Trophoblast cell (in vitro differentiated cells and primary cell): ENCODE data around the gene CDH11.

Source experiments
- DNase-seq, 2 donors: peaks; one replicate each; pipeline ENCODE4 v3.0.0-alpha.2; 2016
- H2AFZ ChIP-seq: 2 replicates; pipeline ENCODE4 v1.6.1; 2013; ENCODE audit warnings: low read length, moderate library complexity, mild to moderate bottlenecking; ENCODE audit not compliant: insufficient read depth, poor library complexity
- H2AK5ac ChIP-seq: 2 replicates; pipeline ENCODE4 v1.6.1; 2013; ENCODE audit warnings: mild to moderate bottlenecking, low read length
- H2BK120ac ChIP-seq: 2 replicates; pipeline ENCODE4 v1.6.1; 2013; ENCODE audit warnings: low read length, mild to moderate bottlenecking, moderate library complexity; ENCODE audit not compliant: insufficient read depth, poor library complexity
- H2BK12ac ChIP-seq: 2 replicates; pipeline ENCODE4 v1.6.1; 2013; ENCODE audit warnings: mild to moderate bottlenecking, low read length, moderate library complexity
- H2BK5ac ChIP-seq: 2 replicates; pipeline ENCODE4 v1.6.1; 2013; ENCODE audit warnings: low read length, low read depth, moderate library complexity, mild to moderate bottlenecking; ENCODE audit not compliant: poor library complexity
- H3K14ac ChIP-seq: 2 replicates; pipeline ENCODE4 v1.6.1; 2013; ENCODE audit warnings: mild to moderate bottlenecking, low read length
- H3K18ac ChIP-seq: 2 replicates; pipeline ENCODE4 v1.6.1; 2013; ENCODE audit warnings: mild to moderate bottlenecking, low read length
- H3K23ac ChIP-seq: 2 replicates; pipeline ENCODE4 v1.6.1; 2013; ENCODE audit warnings: low read length
- H3K27ac ChIP-seq: 2 replicates; pipeline ENCODE4 v1.5.1; 2013; ENCODE audit warnings: low read depth, mild to moderate bottlenecking, inconsistent platforms, low read length, moderate library complexity
- H3K27me3 ChIP-seq: 2 replicates; pipeline ENCODE4 v1.6.1; 2013; ENCODE audit warnings: inconsistent platforms, mild to moderate bottlenecking, low read length, moderate library complexity; ENCODE audit not compliant: insufficient read depth
- H3K36me3 ChIP-seq, 2 experiments: 1 replicate in 1 of 2; 2 replicates in 1 of 2; pipeline ENCODE4 v1.6.1; 2013; ENCODE audit warnings: low read length in 2 of 2, mild to moderate bottlenecking in 2 of 2, moderate library complexity in 1 of 2; ENCODE audit not compliant: insufficient read depth in 2 of 2, control insufficient read depth in 1 of 2
- H3K4ac ChIP-seq: 2 replicates; pipeline ENCODE4 v1.6.1; 2013; ENCODE audit warnings: low read depth, mild to moderate bottlenecking, low read length, moderate library complexity
- H3K4me1 ChIP-seq, 2 experiments: 1 replicate in 1 of 2; 2 replicates in 1 of 2; pipeline ENCODE4 v1.6.1; 2013; ENCODE audit warnings: low read length in 2 of 2, mild to moderate bottlenecking in 2 of 2, moderate library complexity in 1 of 2; ENCODE audit not compliant: insufficient read depth in 2 of 2, control insufficient read depth in 1 of 2
- H3K4me2 ChIP-seq: 2 replicates; pipeline ENCODE4 v1.6.1; 2013; ENCODE audit warnings: inconsistent platforms, mild to moderate bottlenecking, low read length, moderate library complexity
- H3K4me3 ChIP-seq: 2 replicates; pipeline ENCODE4 v1.5.1; 2013; ENCODE audit warnings: mild to moderate bottlenecking, low read depth, low read length, inconsistent platforms
- H3K79me1 ChIP-seq: one replicate; pipeline ENCODE4 v1.6.1; 2013; ENCODE audit warnings: low read length
- H3K79me2 ChIP-seq: 2 replicates; pipeline ENCODE4 v1.6.1; 2013; ENCODE audit warnings: low read length, mild to moderate bottlenecking; ENCODE audit not compliant: control insufficient read depth, insufficient read depth, poor library complexity
- H3K9ac ChIP-seq: 2 replicates; pipeline ENCODE4 v1.6.1; 2013; ENCODE audit warnings: mild to moderate bottlenecking, low read length
- H3K9me3 ChIP-seq: 2 replicates; pipeline ENCODE4 v1.6.1; 2013; ENCODE audit warnings: low read depth, mild to moderate bottlenecking, control low read depth, inconsistent platforms, low read length; ENCODE audit not compliant: insufficient read depth
- H4K12ac ChIP-seq: 2 replicates; pipeline ENCODE4 v1.6.1; 2013; ENCODE audit warnings: low read depth, mild to moderate bottlenecking, low read length, moderate library complexity
- H4K8ac ChIP-seq: 2 replicates; pipeline ENCODE4 v1.6.1; 2013; ENCODE audit warnings: low read depth, mild to moderate bottlenecking, low read length, moderate library complexity
- H4K91ac ChIP-seq: one replicate; pipeline ENCODE4 v1.6.1; 2013; ENCODE audit warnings: low read depth, mild to moderate bottlenecking, low read length, moderate library complexity
- WGBS: extraction: QIAGEN DNeasy Blood & Tissue Kit; methylation state at CpG from one replicate; pipeline ENCODE4 v1.1.7; 2013; ENCODE audit warnings: missing lambda C conversion rate; ENCODE audit not compliant: insufficient read length, insufficient coverage; ENCODE audit errors: extremely low coverage; 5-methylcytosine and 5-hydroxymethylcytosine counted together

The CDH11 gene

GRCh38 chr16:65023802-65024201, 98.1 kb downstream of the CDH11 start:
- H3K4me2 ChIP-seq: no peak overlapping the region
- peak in 1 of 2 donors; percentile 17 for DNase-seq
- no peak overlapping the region for H2BK5ac ChIP-seq
- H3K4me3 ChIP-seq: no peak overlapping the region
- H3K23ac ChIP-seq: no peak overlapping the region
- no peak overlapping the region for H2AFZ ChIP-seq
- no peak overlapping the region for H3K4ac ChIP-seq
- no peaks in the 10 kb centered on the region for H3K27me3 ChIP-seq
- H4K8ac ChIP-seq: no peak overlapping the region
- no peak overlapping the region for H2BK120ac ChIP-seq
- H3K79me1 ChIP-seq: peaks cover 2% of the 10 kb centered on the region
- H3K36me3 ChIP-seq: peaks cover 3 to 14% of the 10 kb centered on the region in 2 experiments
- peak overlapping the region; percentile 82 for H3K27ac ChIP-seq
- no peak overlapping the region for H2BK12ac ChIP-seq
- H3K9ac ChIP-seq: no peak overlapping the region
- no peak overlapping the region for H4K91ac ChIP-seq
- H3K4me1 ChIP-seq: peaks cover 2 to 11% of the 10 kb centered on the region in 2 experiments
- H3K9me3 ChIP-seq: no peaks in the 10 kb centered on the region
- WGBS: no CpG with 5 or more reads among the region's 4 CpGs
- H3K79me2 ChIP-seq: no peaks in the 10 kb centered on the region
- no peak overlapping the region for H4K12ac ChIP-seq
- H3K14ac ChIP-seq: no peak overlapping the region
- H3K18ac ChIP-seq: no peak overlapping the region
- no peak overlapping the region for H2AK5ac ChIP-seq

DNA sequence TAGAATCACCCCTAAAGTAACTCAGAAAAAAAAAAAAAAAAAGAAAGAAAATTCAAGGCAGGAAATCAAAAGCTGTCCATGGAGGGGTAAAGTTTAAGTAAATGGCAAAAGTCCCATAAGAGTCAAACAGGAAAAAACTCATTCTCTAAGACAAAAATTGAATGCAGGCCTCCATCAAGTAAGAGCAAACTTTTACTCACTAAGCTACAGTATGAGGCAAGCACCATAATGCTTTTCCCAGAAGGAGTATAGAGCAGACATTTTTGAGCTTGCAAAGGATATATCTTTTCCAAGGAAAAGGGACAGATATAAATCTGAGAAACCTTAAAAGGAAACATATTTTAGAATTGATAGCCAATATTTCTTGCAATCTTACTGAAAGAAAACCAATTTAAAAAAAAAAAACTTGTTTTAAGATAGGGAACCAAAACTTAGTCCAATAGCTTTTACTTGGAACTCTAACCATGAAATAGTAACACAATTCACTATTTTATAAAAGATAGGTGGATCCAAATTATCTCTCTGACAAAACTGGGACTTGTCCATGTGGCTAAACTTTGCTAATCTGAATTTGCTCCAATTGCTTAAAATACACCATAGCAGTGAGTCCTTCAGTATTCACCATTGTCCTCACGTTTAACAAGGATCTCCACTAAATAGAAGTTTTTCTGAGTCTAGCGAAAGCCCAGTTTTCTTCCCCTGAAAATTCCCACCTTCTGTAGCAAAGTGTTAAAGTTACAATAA, 99.8 kb downstream of the CDH11 start:
- no peak overlapping the region for H3K4me3 ChIP-seq
- H3K4me1 ChIP-seq: peaks cover 2 to 11% of the 10 kb centered on the region in 2 experiments
- H3K27me3 ChIP-seq: no peaks in the 10 kb centered on the region
- no peak overlapping the region for H3K14ac ChIP-seq
- no peak overlapping the region for H2BK120ac ChIP-seq
- peaks cover 0 to 6% of the 10 kb centered on the region in 2 experiments for H3K36me3 ChIP-seq
- H2AK5ac ChIP-seq: no peak overlapping the region
- no CpG with 5 or more reads among the region's 2 CpGs for WGBS
- H4K8ac ChIP-seq: no peak overlapping the region
- no peak overlapping the region for H2BK12ac ChIP-seq
- no peak overlapping the region for H3K18ac ChIP-seq
- H3K27ac ChIP-seq: no peak overlapping the region
- H2BK5ac ChIP-seq: no peak overlapping the region
- H3K79me2 ChIP-seq: no peaks in the 10 kb centered on the region
- H4K91ac ChIP-seq: no peak overlapping the region
- peaks cover 2% of the 10 kb centered on the region for H3K79me1 ChIP-seq
- no peaks in the 10 kb centered on the region for H3K9me3 ChIP-seq
- H3K9ac ChIP-seq: no peak overlapping the region
- H3K4me2 ChIP-seq: no peak overlapping the region
- H2AFZ ChIP-seq: no peak overlapping the region
- H3K4ac ChIP-seq: no peak overlapping the region
- no peak for DNase-seq
- no peak overlapping the region for H4K12ac ChIP-seq
- H3K23ac ChIP-seq: no peak overlapping the region

DNA sequence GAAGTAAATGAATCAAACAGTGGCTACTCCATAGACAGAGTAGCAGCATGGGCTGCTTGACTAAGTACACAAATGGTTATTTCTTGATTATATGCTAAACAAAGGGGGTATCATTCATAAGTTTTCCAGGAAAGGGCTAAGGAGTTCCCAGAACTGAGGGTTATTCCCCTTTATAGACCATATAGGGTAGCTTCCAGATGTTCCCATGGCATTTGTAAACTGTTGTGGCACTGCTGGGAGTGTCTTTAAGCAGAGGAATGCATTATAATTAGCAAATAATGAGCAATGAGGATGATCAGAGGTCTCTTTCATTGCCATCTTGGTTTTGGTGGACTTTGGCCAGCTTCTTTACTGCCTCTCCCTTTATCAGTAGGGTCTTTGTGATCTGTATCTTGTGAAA, 105.1 kb downstream of the CDH11 start:
- Histone ChIP-seq H3K4me2 (no peak overlapping the region), H3K4me1 (no peaks in the 10 kb centered on the region), H2AFZ (no peak overlapping the region), H3K9ac (no peak overlapping the region), H4K91ac (no peak overlapping the region), H3K18ac (no peak overlapping the region), H2BK120ac (no peak overlapping the region), H3K79me1 (no peaks in the 10 kb centered on the region), H2BK5ac (no peak overlapping the region), H4K8ac (no peak overlapping the region), H3K4ac (no peak overlapping the region), H3K79me2 (no peaks in the 10 kb centered on the region), H2BK12ac (no peak overlapping the region), H3K23ac (peak overlapping the region; percentile 77), H3K27me3 (no peaks in the 10 kb centered on the region), H3K27ac (no peak overlapping the region), H3K36me3 (peaks cover 2 to 7% of the 10 kb centered on the region in 2 experiments), H3K9me3 (no peaks in the 10 kb centered on the region), H3K14ac (no peak overlapping the region), H3K4me3 (no peak overlapping the region), H2AK5ac (no peak overlapping the region), H4K12ac (no peak overlapping the region)
- no peak for DNase-seq

- no peaks in the 10 kb centered on the region for H3K4me1 ChIP-seq
- no peaks in the 10 kb centered on the region for H3K9me3 ChIP-seq
- no peak overlapping the region for H2BK120ac ChIP-seq
- H3K27ac ChIP-seq: no peak overlapping the region
- H3K36me3 ChIP-seq: peaks cover 2 to 5% of the 10 kb centered on the region in 2 experiments
- no peaks in the 10 kb centered on the region for H3K79me2 ChIP-seq
- no peak overlapping the region for H3K9ac ChIP-seq
- H2AFZ ChIP-seq: no peak overlapping the region
- DNase-seq: no peak
- H3K79me1 ChIP-seq: no peaks in the 10 kb centered on the region
- H3K14ac ChIP-seq: no peak overlapping the region
- H3K4ac ChIP-seq: no peak overlapping the region
- no peak overlapping the region for H3K23ac ChIP-seq
- H4K8ac ChIP-seq: no peak overlapping the region
- no peak overlapping the region for H3K4me2 ChIP-seq
- H4K12ac ChIP-seq: no peak overlapping the region
- H2AK5ac ChIP-seq: no peak overlapping the region
- no peak overlapping the region for H2BK12ac ChIP-seq
- H4K91ac ChIP-seq: no peak overlapping the region
- H3K18ac ChIP-seq: no peak overlapping the region
- no peak overlapping the region for H2BK5ac ChIP-seq
- H3K27me3 ChIP-seq: no peaks in the 10 kb centered on the region
- H3K4me3 ChIP-seq: no peak overlapping the region
Measured at GRCh38 chr16:65015599-65015998, 106.3 kb downstream of the CDH11 start.
